ENCODE results near the gene TERB1. TPM values are rescaled to one million over a fixed set of nuclear protein-coding genes. Genes with fewer than 3 reads are reported as not detected.

TERB1 gene
- total RNA-seq, 1 experiment from 2014 or later = not detected

DNA sequence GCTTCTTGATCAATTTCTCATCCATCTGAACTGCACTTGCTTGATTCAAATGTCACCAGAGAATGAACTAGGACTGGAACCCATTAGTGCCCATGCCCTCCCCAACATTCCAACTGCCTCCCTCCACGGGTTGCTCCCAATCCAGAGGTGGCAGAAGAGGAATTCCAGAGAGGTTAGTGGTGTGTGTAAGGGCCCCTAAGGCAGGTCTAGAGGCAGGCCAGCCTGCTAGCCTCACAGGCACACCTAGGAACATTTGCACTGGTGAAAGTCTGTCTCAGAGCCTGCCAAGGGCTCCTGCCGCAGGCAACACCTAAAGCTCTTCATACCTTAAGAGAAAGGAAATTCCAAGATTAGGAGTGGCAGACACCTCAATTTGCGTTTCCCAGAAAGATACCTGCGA, 83.6 kb downstream of the TERB1 start (continued):
- TF ChIP-seq SMAD4 (CRISPR knock-in tag; IDR thresholded peaks at IDR 0.05) (no peak), ZNF232 (CRISPR knock-in tag; IDR thresholded peaks at IDR 0.05) (no peak), CREM (CRISPR knock-in tag; IDR thresholded peaks at IDR 0.05) (no peak), TEAD4 (CRISPR knock-in tag; IDR thresholded peaks at IDR 0.05) (no peak), TEAD1 (CRISPR knock-in tag; IDR thresholded peaks at IDR 0.05) (no peak), JAZF1 (CRISPR knock-in tag; IDR thresholded peaks at IDR 0.05) (no peak)
- TF ChIP-seq, protein P1, sequence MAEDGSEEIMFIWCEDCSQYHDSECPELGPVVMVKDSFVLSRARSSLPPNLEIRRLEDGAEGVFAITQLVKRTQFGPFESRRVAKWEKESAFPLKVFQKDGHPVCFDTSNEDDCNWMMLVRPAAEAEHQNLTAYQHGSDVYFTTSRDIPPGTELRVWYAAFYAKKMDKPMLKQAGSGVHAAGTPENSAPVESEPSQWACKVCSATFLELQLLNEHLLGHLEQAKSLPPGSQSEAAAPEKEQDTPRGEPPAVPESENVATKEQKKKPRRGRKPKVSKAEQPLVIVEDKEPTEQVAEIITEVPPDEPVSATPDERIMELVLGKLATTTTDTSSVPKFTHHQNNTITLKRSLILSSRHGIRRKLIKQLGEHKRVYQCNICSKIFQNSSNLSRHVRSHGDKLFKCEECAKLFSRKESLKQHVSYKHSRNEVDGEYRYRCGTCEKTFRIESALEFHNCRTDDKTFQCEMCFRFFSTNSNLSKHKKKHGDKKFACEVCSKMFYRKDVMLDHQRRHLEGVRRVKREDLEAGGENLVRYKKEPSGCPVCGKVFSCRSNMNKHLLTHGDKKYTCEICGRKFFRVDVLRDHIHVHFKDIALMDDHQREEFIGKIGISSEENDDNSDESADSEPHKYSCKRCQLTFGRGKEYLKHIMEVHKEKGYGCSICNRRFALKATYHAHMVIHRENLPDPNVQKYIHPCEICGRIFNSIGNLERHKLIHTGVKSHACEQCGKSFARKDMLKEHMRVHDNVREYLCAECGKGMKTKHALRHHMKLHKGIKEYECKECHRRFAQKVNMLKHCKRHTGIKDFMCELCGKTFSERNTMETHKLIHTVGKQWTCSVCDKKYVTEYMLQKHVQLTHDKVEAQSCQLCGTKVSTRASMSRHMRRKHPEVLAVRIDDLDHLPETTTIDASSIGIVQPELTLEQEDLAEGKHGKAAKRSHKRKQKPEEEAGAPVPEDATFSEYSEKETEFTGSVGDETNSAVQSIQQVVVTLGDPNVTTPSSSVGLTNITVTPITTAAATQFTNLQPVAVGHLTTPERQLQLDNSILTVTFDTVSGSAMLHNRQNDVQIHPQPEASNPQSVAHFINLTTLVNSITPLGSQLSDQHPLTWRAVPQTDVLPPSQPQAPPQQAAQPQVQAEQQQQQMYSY (CRISPR knock-in tag; IDR thresholded peaks at IDR 0.05) = no peak

DNA sequence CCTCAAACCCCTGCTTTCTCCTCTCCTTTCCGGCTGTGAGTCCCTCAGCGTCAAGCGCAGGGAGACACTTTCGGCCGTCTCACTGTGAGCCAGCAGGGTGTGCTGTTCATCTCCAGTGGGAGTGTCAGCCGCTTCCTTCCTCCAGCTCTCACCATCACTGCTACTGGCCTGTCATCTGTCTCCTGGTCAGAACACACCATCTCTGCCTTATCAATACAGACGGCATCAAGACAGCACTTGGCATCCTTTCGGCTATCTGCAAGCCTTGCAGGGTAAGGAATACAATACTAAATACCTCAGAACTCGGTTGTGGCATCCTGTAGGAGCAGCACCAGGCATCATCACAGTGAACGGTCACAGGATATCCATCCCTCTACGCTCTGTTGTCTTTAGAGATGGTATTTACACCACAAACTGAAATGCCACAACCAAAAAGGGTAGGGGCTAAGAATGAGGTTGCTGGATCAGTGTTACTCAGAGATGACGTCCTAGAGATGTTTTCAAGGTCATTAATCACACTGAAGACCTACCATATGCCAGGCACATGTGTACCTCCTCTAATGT, 84.2 kb downstream of the TERB1 start:
- TF ChIP-seq ETV6 (CRISPR knock-in tag; IDR thresholded peaks at IDR 0.05) = 0 out of 2 replicates have a peak, but pooled peaks have one; percentile 15
- 0 out of 2 replicates have a peak, but pooled peaks have one; percentile 24 for TF ChIP-seq CTCF (IDR thresholded peaks at IDR 0.05)
- TF ChIP-seq ZNF317 (CRISPR knock-in tag; IDR thresholded peaks at IDR 0.05; ENCODE audit: borderline replicate concordance, low read depth) = peak; percentile 85
- no peak for TF ChIP-seq IRF1 (CRISPR knock-in tag; IDR thresholded peaks at IDR 0.05)
- peaks cover 7% of the 10 kb centered on the region for H3K9me3 Mint-ChIP-seq
- POLR2A ChIA-PET = no interaction called here
- H3K36me3 Mint-ChIP-seq = peaks cover 22% of the 10 kb centered on the region
- no peaks in the 10 kb centered on the region for H3K27me3 Mint-ChIP-seq (ENCODE audit: low read depth)
- ATAC-seq = peak; percentile 90
- H3K4me3 Mint-ChIP-seq = no peak overlapping the region
- H3K27ac Mint-ChIP-seq = peak overlapping the region; percentile 39
- CTCF ChIA-PET = interaction anchor here (0.5 to 2.1 kb wide), 15 partner anchors 11 to 205 kb away, joined by 3 to 8 read pairs (median 3); partner anchors contain the start of gene NAE1
- H3K4me1 Mint-ChIP-seq = no peaks in the 10 kb centered on the region
- DNase-seq (ENCODE audit: low spot score) = peak; percentile 57

DNA sequence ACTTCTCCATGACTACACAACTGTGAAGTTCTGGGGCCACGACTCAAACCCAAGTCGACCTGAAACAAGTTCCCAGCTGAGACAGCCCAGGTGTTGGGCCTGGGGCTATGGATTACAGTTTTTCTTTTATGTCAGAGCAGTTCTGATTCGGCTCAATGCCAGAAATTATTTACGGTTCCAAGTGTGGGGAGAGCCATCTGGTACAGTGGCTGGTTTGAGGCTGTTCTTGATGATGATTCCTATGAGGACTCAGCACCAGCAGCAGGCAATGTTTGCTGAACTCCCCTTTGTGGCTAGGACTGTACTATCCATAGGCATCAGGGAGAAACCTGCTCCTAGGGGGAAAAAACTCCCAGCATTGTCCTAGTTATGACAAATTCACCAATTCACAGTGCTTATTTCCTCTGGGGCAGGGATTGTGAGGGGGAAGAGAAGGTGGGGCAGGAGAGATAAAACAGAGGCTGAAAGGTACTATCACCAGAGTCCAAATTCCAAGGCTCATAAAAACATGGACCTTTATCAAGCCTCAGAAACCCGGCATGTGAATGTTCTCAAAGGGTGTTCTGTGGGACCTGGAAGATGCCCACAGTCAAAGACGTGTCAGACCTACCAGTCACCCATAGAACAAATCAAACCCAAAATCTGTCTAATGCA, 86.6 kb downstream of the TERB1 start:
- ATAC-seq = no peak
- DNase-seq (ENCODE audit: low spot score) = no peak
- Mint-ChIP-seq H3K9me3 (peaks cover 7% of the 10 kb centered on the region), H3K36me3 (peaks cover 10% of the 10 kb centered on the region), H3K27ac (peak overlapping the region; percentile 49), H3K4me3 (no peak overlapping the region), H3K4me1 (no peaks in the 10 kb centered on the region), H3K27me3 (ENCODE audit: low read depth) (no peaks in the 10 kb centered on the region)
- CTCF ChIA-PET = no interaction called here
- POLR2A ChIA-PET = no interaction called here
- TF ChIP-seq FOXJ3 (CRISPR knock-in tag; IDR thresholded peaks at IDR 0.05; ENCODE audit: borderline replicate concordance) = no peak
- no peak for TF ChIP-seq RORB (CRISPR knock-in tag; IDR thresholded peaks at IDR 0.05)
- TF ChIP-seq ZNF232 (CRISPR knock-in tag; IDR thresholded peaks at IDR 0.05) = no peak
- TF ChIP-seq ZNF671 (CRISPR knock-in tag; IDR thresholded peaks at IDR 0.05) = no peak
- TF ChIP-seq, protein P2, sequence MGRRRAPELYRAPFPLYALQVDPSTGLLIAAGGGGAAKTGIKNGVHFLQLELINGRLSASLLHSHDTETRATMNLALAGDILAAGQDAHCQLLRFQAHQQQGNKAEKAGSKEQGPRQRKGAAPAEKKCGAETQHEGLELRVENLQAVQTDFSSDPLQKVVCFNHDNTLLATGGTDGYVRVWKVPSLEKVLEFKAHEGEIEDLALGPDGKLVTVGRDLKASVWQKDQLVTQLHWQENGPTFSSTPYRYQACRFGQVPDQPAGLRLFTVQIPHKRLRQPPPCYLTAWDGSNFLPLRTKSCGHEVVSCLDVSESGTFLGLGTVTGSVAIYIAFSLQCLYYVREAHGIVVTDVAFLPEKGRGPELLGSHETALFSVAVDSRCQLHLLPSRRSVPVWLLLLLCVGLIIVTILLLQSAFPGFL (CRISPR knock-in tag; IDR thresholded peaks at IDR 0.05; ENCODE audit: borderline replicate concordance) = no peak
- no peak for TF ChIP-seq ZNF263 (CRISPR knock-in tag; IDR thresholded peaks at IDR 0.05; ENCODE audit: low read depth)
- TF ChIP-seq GRHL2 (CRISPR knock-in tag; IDR thresholded peaks at IDR 0.05; ENCODE audit: insufficient replicate concordance, severe bottlenecking) = no peak
- no peak for TF ChIP-seq CREM (CRISPR knock-in tag; IDR thresholded peaks at IDR 0.05)
- TF ChIP-seq TP53 (CRISPR knock-in tag; IDR thresholded peaks at IDR 0.05) = no peak
- no peak for TF ChIP-seq ZNF317 (CRISPR knock-in tag; IDR thresholded peaks at IDR 0.05; ENCODE audit: borderline replicate concordance, low read depth)
- TF ChIP-seq, protein P3, sequence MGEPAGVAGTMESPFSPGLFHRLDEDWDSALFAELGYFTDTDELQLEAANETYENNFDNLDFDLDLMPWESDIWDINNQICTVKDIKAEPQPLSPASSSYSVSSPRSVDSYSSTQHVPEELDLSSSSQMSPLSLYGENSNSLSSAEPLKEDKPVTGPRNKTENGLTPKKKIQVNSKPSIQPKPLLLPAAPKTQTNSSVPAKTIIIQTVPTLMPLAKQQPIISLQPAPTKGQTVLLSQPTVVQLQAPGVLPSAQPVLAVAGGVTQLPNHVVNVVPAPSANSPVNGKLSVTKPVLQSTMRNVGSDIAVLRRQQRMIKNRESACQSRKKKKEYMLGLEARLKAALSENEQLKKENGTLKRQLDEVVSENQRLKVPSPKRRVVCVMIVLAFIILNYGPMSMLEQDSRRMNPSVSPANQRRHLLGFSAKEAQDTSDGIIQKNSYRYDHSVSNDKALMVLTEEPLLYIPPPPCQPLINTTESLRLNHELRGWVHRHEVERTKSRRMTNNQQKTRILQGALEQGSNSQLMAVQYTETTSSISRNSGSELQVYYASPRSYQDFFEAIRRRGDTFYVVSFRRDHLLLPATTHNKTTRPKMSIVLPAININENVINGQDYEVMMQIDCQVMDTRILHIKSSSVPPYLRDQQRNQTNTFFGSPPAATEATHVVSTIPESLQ (CRISPR knock-in tag; IDR thresholded peaks at IDR 0.05) = no peak
- no peak for TF ChIP-seq FOXP1 (CRISPR knock-in tag; IDR thresholded peaks at IDR 0.05; ENCODE audit: borderline replicate concordance)
- TF ChIP-seq IRF1 (CRISPR knock-in tag; IDR thresholded peaks at IDR 0.05) = no peak
- TF ChIP-seq KAT7 (CRISPR knock-in tag; IDR thresholded peaks at IDR 0.05; ENCODE audit: borderline replicate concordance) = no peak
- no peak for TF ChIP-seq RELA (CRISPR knock-in tag; IDR thresholded peaks at IDR 0.05; ENCODE audit: borderline replicate concordance)

Data from WTC11 (cell line).